Nephron progenitor cell (in vitro differentiated cells): ENCODE measurements around the gene POU3F2.

ENCODE experiments used
- DNase-seq: peaks from one replicate; pipeline ENCODE4 v3.0.0; 2021
- H3K27ac Mint-ChIP-seq: 2 replicates; pipeline ENCODE4 v1.8.0; 2021; ENCODE audit warnings: mild to moderate bottlenecking, moderate library complexity, mixed read lengths
- H3K27me3 Mint-ChIP-seq: 2 replicates; pipeline ENCODE4 v1.8.0; 2021; ENCODE audit warnings: mild to moderate bottlenecking, low read depth, mixed read lengths; ENCODE audit not compliant: poor library complexity
- H3K36me3 Mint-ChIP-seq: 2 replicates; pipeline ENCODE4 v1.8.0; 2021; ENCODE audit warnings: low read depth, mixed read lengths
- H3K4me1 Mint-ChIP-seq: 2 replicates; pipeline ENCODE4 v1.8.0; 2021; ENCODE audit warnings: mixed read lengths
- H3K4me3 Mint-ChIP-seq: 2 replicates; pipeline ENCODE4 v1.8.0; 2021; ENCODE audit warnings: mild to moderate bottlenecking, moderate library complexity, mixed read lengths
- H3K9me3 Mint-ChIP-seq: 2 replicates; pipeline ENCODE4 v1.8.0; 2021; ENCODE audit warnings: mild to moderate bottlenecking, moderate library complexity, mixed read lengths
- TF ChIP-seq, protein P1 (sequence below): fragments of 200-600 bp; sonication (generic); IDR thresholded peaks from 2 replicates; pipeline ENCODE4 v1.5.0; 2021; ENCODE audit warnings: antibody characterized with exemption

Gene POU3F2

DNA sequence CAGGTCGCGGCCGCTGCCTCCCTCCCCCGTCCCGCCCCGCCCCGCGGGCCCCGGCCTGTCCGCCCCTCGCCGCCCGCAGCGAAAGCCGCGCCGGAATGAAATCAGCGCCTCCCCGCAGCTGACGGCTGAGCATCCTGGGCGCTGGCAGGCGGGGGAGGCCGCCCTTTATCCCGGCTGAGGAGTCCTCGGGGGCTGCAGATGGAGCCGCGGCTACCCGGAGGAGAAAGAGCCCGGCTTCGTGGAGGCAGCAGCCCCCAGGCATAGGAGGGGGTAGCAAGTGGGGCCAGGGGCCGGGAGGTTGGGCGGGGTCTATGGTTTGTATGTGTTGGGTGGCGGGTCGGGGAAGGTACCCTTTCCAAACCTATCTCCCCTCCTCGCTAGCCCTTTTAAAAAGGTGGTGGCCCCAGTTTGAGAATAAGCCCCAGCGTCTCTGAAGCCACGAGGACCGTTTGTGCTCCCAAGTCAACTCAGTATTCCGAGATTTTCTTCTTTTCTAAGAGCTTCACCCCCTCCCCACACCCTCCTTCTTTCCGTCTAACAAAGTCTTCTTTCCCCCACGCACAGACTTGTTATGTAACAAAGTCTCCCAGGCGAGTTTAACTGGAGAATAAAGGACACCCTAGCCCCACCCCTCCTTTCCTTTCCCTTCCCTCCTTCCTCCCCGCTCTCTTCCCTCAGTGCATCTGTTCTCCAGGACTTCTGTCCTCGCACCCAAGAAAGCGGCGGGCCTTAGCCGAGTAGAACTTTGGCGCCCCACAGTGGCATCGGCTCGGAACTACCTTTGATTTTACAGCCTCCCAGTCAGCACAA lies 11.0 kb downstream of the POU3F2 start:
- no peaks in the 10 kb centered on the region for H3K36me3 Mint-ChIP-seq
- TF ChIP-seq, protein P1, sequence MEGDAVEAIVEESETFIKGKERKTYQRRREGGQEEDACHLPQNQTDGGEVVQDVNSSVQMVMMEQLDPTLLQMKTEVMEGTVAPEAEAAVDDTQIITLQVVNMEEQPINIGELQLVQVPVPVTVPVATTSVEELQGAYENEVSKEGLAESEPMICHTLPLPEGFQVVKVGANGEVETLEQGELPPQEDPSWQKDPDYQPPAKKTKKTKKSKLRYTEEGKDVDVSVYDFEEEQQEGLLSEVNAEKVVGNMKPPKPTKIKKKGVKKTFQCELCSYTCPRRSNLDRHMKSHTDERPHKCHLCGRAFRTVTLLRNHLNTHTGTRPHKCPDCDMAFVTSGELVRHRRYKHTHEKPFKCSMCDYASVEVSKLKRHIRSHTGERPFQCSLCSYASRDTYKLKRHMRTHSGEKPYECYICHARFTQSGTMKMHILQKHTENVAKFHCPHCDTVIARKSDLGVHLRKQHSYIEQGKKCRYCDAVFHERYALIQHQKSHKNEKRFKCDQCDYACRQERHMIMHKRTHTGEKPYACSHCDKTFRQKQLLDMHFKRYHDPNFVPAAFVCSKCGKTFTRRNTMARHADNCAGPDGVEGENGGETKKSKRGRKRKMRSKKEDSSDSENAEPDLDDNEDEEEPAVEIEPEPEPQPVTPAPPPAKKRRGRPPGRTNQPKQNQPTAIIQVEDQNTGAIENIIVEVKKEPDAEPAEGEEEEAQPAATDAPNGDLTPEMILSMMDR: peak; percentile 86
- peaks cover 46% of the 10 kb centered on the region for H3K4me1 Mint-ChIP-seq
- H3K4me3 Mint-ChIP-seq: peak overlapping the region; percentile 81
- peaks cover 81% of the 10 kb centered on the region for H3K27me3 Mint-ChIP-seq
- H3K9me3 Mint-ChIP-seq: no peaks in the 10 kb centered on the region
- no peak overlapping the region for H3K27ac Mint-ChIP-seq
- peak; percentile 90 for DNase-seq

DNA sequence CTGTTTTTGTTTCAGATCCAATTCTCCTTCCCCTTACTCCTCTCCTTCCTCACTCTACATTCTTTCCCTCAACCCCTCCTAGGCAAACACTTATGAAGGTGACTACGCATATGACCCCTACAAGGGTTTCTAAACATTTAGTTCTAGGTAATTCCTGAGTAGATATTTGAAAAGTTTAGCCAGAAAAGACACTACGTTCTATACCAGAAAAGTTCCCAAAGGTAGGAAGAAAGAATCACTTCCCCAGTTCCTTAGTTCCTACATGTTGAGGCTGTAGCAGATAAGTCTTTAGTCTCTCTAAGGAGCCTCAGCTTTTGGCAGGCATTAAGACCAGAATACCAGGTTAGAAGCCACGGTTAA lies 11.6 kb downstream of the POU3F2 start:
- TF ChIP-seq, protein P1: no peak
- Mint-ChIP-seq H3K4me3 (peak overlapping the region; percentile 81), H3K9me3 (no peaks in the 10 kb centered on the region), H3K27ac (no peak overlapping the region), H3K36me3 (no peaks in the 10 kb centered on the region), H3K4me1 (peaks cover 41% of the 10 kb centered on the region), H3K27me3 (peaks cover 76% of the 10 kb centered on the region)
- DNase-seq: no peak

DNA sequence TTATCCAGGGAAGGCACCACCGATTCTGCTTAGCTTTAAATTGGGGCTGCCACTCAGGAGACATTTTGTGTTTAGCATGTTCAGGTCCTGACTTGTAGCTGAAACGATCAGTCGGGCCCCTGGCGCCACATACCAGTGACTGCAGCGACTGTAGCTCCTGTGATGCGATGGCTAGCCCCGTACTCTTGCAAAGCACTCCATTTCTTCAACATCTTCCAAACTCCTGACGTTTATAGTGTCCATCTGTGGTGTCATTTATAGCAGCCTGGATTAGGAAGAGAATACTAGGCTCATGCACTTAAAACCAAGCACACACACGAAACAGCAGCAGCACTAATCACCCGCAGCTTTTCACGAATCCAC lies 13.0 kb downstream of the POU3F2 start:
- Mint-ChIP-seq H3K27me3 (peaks cover 62% of the 10 kb centered on the region), H3K9me3 (no peaks in the 10 kb centered on the region), H3K27ac (no peak overlapping the region), H3K4me3 (peak overlapping the region; percentile 37), H3K4me1 (peaks cover 31% of the 10 kb centered on the region), H3K36me3 (no peaks in the 10 kb centered on the region)
- no peak for DNase-seq
- TF ChIP-seq, protein P1: no peak

DNA sequence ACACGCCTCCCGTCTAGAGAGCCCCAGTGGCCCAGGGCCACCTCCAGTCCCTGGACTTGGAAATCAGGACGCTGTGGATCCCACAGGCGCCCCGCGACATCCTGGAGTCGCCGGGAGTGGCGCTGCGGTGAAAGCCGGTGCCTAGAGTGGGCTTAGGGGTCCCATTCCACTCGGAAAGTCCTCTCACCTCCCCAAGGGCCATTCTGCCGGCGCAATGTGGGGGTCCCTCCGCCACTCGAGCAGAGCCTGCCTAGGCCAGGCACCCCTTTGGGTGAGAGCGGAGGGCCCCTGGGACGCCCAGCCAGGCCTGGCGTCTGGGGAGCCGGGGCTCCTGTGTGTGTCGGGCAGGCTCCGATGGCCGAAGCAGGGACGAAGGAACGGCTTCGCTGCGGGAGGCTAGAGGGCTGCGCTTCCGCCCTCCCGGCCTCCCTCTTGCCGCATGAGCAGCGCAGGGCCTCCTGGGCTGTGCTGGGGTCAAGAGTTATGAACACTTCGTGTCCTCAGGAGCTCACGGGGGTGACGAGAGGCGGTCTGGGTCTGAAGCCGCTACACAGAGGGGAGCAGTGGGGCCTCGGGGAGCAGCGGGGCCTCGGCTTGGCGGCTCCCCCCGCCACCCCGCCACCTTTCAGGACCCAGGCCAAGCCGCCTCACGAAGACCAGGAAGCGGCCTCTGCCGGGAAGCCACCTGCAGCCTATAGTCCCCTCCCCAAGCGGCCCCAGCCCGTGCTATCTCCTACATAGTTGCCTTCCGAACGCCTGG lies 13.6 kb downstream of the POU3F2 start:
- H3K9me3 Mint-ChIP-seq: no peaks in the 10 kb centered on the region
- no peaks in the 10 kb centered on the region for H3K36me3 Mint-ChIP-seq
- peak overlapping the region; percentile 37 for H3K4me3 Mint-ChIP-seq
- DNase-seq: no peak
- TF ChIP-seq, protein P1: no peak
- no peak overlapping the region for H3K27ac Mint-ChIP-seq
- H3K4me1 Mint-ChIP-seq: peaks cover 27% of the 10 kb centered on the region
- H3K27me3 Mint-ChIP-seq: peaks cover 57% of the 10 kb centered on the region

DNA sequence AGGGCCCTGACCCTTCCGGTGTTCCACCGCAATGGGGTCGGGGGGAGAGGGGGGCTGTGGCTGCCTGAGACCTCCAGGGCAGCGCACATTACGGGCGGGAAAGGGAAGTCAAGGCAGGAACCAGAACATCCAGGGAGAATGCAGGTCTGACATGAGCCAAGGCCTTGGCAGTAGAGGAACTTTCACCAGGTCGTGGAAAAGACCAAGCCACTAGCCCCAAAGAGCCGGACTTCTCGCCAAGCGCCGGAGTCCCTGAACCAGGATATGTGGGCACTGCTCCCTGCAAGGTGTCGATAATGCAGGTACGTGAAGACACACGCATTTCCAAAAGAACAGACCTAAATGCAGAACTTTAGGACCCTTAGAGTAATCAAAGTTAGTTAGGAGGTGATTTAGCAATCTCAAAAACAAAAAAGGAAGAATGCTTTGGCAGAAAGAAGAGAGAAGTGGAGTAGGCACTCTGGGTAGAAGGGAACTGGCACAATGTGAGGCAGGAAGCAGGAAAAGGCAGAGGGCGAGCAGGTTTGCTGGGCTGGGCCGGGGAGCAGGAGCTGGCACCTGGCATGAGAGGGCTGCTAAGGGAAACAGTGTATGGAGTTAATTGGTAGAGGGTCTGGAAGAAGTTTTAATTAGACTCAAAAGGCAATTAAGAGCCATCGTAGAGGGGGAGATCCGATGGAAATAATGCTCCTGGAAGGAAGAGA lies 14.3 kb downstream of the POU3F2 start:
- peak overlapping the region; percentile 5 for H3K27ac Mint-ChIP-seq
- TF ChIP-seq, protein P1: no peak
- peaks cover 20% of the 10 kb centered on the region for H3K4me1 Mint-ChIP-seq
- no peaks in the 10 kb centered on the region for H3K36me3 Mint-ChIP-seq
- H3K27me3 Mint-ChIP-seq: peaks cover 49% of the 10 kb centered on the region
- H3K9me3 Mint-ChIP-seq: no peaks in the 10 kb centered on the region
- DNase-seq: no peak
- no peak overlapping the region for H3K4me3 Mint-ChIP-seq
